ENCODE data around the gene ERRFI1.
"Not testable (repeated sequence)": the region's sequence is repeated elsewhere in the genome, so short reads cannot be mapped to it uniquely, and the experiment has no call there.

ERRFI1 gene

GRCh38 chr1:7985851-7986612, 40.1 kb downstream of the ERRFI1 start:
- H3K9me3 Mint-ChIP-seq (ENCODE audit: low read depth), result no peaks in the 10 kb centered on the region
- H3K27ac Mint-ChIP-seq, result peak overlapping the region; percentile 64
- H3K4me3 Mint-ChIP-seq, result no peak overlapping the region
- H3K4me1 Mint-ChIP-seq (ENCODE audit: low read depth), result peaks cover 7% of the 10 kb centered on the region
- H3K36me3 Mint-ChIP-seq, result peaks cover 12% of the 10 kb centered on the region
- H3K27me3 Mint-ChIP-seq, result no peaks in the 10 kb centered on the region

DNA sequence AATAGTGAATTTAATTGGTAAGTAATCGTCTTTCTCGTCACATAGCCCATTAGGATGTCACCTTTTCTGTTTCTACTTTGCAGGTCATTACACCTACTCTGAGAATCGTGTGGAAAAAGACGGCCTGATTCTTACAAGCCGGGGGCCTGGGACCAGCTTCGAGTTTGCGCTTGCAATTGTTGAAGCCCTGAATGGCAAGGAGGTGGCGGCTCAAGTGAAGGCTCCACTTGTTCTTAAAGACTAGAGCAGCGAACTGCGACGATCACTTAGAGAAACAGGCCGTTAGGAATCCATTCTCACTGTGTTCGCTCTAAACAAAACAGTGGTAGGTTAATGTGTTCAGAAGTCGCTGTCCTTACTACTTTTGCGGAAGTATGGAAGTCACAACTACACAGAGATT, 41.3 kb downstream of the ERRFI1 start:
- H3K36me3 Mint-ChIP-seq, result peaks cover 6% of the 10 kb centered on the region
- no peak overlapping the region for H3K4me3 Mint-ChIP-seq
- no peaks in the 10 kb centered on the region for H3K9me3 Mint-ChIP-seq (ENCODE audit: low read depth)
- H3K27me3 Mint-ChIP-seq, result no peaks in the 10 kb centered on the region
- no peak overlapping the region for H3K27ac Mint-ChIP-seq
- peaks cover 7% of the 10 kb centered on the region for H3K4me1 Mint-ChIP-seq (ENCODE audit: low read depth)

GRCh38 chr1:7983086-7983778, 42.9 kb downstream of the ERRFI1 start:
- peaks cover 5% of the 10 kb centered on the region for H3K36me3 Mint-ChIP-seq
- no peak overlapping the region for H3K27ac Mint-ChIP-seq
- no peaks in the 10 kb centered on the region for H3K27me3 Mint-ChIP-seq
- no peak overlapping the region for H3K4me3 Mint-ChIP-seq
- H3K4me1 Mint-ChIP-seq (ENCODE audit: low read depth), result peaks cover 7% of the 10 kb centered on the region
- no peaks in the 10 kb centered on the region for H3K9me3 Mint-ChIP-seq (ENCODE audit: low read depth)

DNA sequence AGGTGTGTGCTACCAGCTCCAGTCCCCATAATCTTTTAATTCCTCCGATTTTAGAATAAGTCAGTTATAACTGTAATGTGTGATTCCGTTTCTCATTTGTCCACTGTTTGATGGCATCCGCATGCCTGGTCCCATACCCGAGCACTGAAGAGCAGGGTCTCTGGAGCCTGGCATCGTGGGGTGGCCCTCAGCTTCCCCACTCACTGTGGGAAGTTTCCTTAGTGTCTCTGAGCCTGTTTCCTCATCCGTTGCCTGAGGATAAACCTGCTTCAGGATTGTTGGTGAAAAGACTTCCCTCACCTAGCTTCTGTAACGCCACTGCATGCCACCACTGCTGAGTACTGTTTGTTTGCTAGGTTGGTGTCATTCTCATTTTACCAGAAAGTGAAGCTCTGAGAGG, 45.1 kb downstream of the ERRFI1 start:
- Mint-ChIP-seq H3K27ac (peak overlapping the region; percentile 73), H3K4me3 (no peak overlapping the region), H3K36me3 (peaks cover 2% of the 10 kb centered on the region), H3K9me3 (ENCODE audit: low read depth) (no peaks in the 10 kb centered on the region), H3K27me3 (no peaks in the 10 kb centered on the region), H3K4me1 (ENCODE audit: low read depth) (peaks cover 13% of the 10 kb centered on the region)

DNA sequence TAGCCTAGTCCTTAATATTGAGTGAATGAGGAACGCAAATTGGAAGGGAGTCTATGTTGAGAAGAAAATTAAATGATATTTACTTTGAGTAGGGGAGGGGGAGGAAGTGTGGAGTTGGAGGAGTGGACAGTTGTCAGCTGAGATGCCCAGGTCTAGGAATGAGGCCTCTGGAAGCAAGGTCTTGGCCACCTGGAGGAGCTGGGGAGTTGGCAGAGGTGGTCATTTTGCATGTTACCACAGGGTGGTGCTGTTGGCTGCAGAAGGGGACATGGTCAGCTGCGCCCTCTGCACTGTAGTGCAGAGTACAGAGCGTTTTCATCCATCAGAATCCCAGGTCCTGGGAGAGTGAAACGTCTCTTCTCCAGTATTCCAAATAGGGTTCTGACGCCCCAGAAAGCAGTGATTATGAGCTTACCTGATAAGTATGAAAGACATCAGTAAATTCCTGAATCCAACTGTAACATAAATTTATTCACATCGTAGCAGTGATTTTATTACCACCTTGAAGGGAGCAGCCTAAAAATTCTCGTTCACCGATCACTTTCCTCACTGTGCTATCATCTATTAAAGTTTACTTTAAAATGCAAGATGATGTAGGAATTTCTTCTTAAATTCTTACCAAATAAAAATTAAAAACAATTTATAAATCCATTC, 50.8 kb downstream of the ERRFI1 start:
- no peaks in the 10 kb centered on the region for H3K9me3 Mint-ChIP-seq (ENCODE audit: low read depth)
- H3K27ac Mint-ChIP-seq, result peak overlapping the region; percentile 59
- peaks cover 14% of the 10 kb centered on the region for H3K4me1 Mint-ChIP-seq (ENCODE audit: low read depth)
- no peaks in the 10 kb centered on the region for H3K27me3 Mint-ChIP-seq
- no peak overlapping the region for H3K4me3 Mint-ChIP-seq
- H3K36me3 Mint-ChIP-seq, result peaks cover 2% of the 10 kb centered on the region

- Mint-ChIP-seq H3K9me3 (ENCODE audit: low read depth) (no peaks in the 10 kb centered on the region), H3K4me3 (no peak overlapping the region), H3K27ac (peak overlapping the region; percentile 41), H3K36me3 (peaks cover 7% of the 10 kb centered on the region), H3K27me3 (no peaks in the 10 kb centered on the region), H3K4me1 (ENCODE audit: low read depth) (peaks cover 17% of the 10 kb centered on the region)
Measured at GRCh38 chr1:7973086-7973485, 53.0 kb downstream of the ERRFI1 start.

DNA sequence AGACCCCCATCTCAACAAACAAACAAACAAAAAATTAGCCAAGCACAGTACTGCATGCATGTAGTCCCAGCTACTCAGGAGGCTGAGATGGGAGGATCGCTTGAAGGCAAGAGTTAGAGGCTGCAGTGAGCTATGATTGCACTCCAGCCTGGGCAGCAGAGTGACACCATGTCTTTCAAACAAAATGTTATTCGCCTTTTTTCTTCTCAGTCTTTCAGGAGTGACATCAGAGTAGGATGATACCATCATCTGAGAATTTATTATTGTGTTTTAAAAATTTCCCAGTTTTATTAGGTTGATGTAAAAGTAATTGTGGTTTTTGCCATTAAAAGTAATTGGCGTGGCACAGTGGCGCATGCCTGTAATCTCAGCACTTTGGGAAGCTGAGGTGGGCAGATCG, 53.8 kb downstream of the ERRFI1 start:
- no peak overlapping the region for H3K27ac Mint-ChIP-seq
- no peaks in the 10 kb centered on the region for H3K27me3 Mint-ChIP-seq
- H3K4me1 Mint-ChIP-seq (ENCODE audit: low read depth), result peaks cover 19% of the 10 kb centered on the region
- no peak overlapping the region for H3K4me3 Mint-ChIP-seq
- no peaks in the 10 kb centered on the region for H3K9me3 Mint-ChIP-seq (ENCODE audit: low read depth)
- H3K36me3 Mint-ChIP-seq, result peaks cover 7% of the 10 kb centered on the region

GRCh38 chr1:7971024-7971423, 55.1 kb downstream of the ERRFI1 start:
- Mint-ChIP-seq H3K9me3 (ENCODE audit: low read depth) (no peaks in the 10 kb centered on the region), H3K36me3 (peaks cover 7% of the 10 kb centered on the region), H3K4me1 (ENCODE audit: low read depth) (peaks cover 26% of the 10 kb centered on the region), H3K27me3 (no peaks in the 10 kb centered on the region), H3K4me3 (no peak overlapping the region), H3K27ac (no peak overlapping the region)

DNA sequence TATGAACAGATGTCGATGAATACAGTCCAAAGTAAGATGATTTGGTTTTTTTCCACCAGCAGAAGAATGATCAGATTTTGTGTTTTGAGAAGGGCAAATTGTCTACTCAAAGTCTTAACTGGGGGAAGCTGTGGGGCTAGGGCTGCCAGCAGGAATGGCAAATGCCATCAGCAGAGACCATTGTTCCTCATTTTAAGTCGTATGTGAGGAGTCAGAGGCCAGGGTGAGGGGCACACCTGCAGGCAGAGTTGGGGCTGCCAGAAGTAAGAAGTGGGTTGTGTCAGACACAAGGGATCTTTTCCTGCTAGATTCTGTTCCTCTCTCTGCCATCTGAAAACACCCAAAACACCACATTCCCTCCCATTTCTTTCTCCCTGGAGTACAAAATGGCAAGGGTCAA, 55.9 kb downstream of the ERRFI1 start:
- H3K27me3 Mint-ChIP-seq, result no peaks in the 10 kb centered on the region
- no peaks in the 10 kb centered on the region for H3K9me3 Mint-ChIP-seq (ENCODE audit: low read depth)
- peaks cover 32% of the 10 kb centered on the region for H3K4me1 Mint-ChIP-seq (ENCODE audit: low read depth)
- H3K36me3 Mint-ChIP-seq, result peaks cover 9% of the 10 kb centered on the region
- no peak overlapping the region for H3K4me3 Mint-ChIP-seq
- H3K27ac Mint-ChIP-seq, result peak overlapping the region; percentile 34

DNA sequence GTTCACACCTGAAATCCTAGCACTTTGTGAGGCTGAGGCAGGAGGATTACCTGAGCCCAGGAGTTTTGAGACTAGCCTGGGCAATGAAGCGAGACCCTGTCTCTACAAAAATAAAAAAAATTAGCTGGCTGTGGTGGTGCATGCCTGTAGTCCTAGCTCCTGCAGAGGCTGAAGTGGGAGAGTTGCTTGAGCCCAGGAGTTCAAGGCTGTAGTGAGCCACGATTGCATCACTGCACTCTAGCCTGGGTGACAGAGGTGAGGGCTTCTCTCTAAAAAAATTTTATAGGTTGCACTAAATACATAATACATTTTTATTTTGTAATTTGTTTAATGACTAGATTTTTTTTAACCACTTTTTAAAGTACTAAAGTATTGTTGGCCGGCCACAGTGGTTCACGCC, 58.5 kb downstream of the ERRFI1 start:
- Mint-ChIP-seq H3K9me3 (ENCODE audit: low read depth) (no peaks in the 10 kb centered on the region), H3K36me3 (peaks cover 17% of the 10 kb centered on the region), H3K27ac (peak overlapping the region; percentile 25), H3K4me1 (ENCODE audit: low read depth) (peaks cover 51% of the 10 kb centered on the region), H3K27me3 (no peaks in the 10 kb centered on the region), H3K4me3 (no peak overlapping the region)

GRCh38 chr1:7967196-7967595, 58.9 kb downstream of the ERRFI1 start:
- Mint-ChIP-seq H3K27ac (peak overlapping the region; percentile 25), H3K27me3 (no peaks in the 10 kb centered on the region), H3K9me3 (ENCODE audit: low read depth) (no peaks in the 10 kb centered on the region), H3K36me3 (peaks cover 19% of the 10 kb centered on the region), H3K4me3 (peak overlapping the region; percentile 33), H3K4me1 (ENCODE audit: low read depth) (peaks cover 56% of the 10 kb centered on the region)

GRCh38 chr1:7964476-7964875, 61.6 kb downstream of the ERRFI1 start:
- peaks cover 67% of the 10 kb centered on the region for H3K4me1 Mint-ChIP-seq (ENCODE audit: low read depth)
- H3K4me3 Mint-ChIP-seq, result peak overlapping the region; percentile 98
- peaks cover 21% of the 10 kb centered on the region for H3K36me3 Mint-ChIP-seq
- H3K27ac Mint-ChIP-seq, result peak overlapping the region; percentile 82
- no peaks in the 10 kb centered on the region for H3K27me3 Mint-ChIP-seq
- H3K9me3 Mint-ChIP-seq (ENCODE audit: low read depth), result no peaks in the 10 kb centered on the region

DNA sequence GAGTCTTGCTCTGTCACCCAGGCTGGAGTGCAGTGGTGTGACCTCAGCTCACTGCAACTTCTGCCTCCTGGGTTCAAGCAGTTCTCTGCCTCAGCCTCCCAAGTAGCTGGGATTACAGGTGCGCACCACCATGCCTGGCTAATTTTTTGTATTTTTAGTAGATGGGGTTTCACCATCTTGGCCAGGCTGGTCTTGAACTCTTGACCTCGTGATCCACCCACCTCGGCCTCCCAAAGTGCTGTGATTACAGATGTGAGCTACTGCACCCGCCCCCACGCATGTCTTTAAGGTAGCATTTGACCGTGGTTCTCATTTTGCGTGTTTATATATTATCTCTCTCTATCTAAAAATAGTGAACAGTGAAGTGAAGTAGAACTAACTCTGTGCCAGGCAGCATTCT, 62.3 kb downstream of the ERRFI1 start:
- Mint-ChIP-seq H3K36me3 (peaks cover 17% of the 10 kb centered on the region), H3K4me1 (ENCODE audit: low read depth) (peaks cover 71% of the 10 kb centered on the region), H3K4me3 (peak overlapping the region; percentile 98), H3K27ac (peak overlapping the region; percentile 82)
- not testable (repeated sequence) for H3K9me3 Mint-ChIP-seq (ENCODE audit: low read depth); H3K27me3 Mint-ChIP-seq

- Mint-ChIP-seq H3K27ac (peak overlapping the region; percentile 82), H3K4me3 (peak overlapping the region; percentile 98), H3K4me1 (ENCODE audit: low read depth) (peaks cover 68% of the 10 kb centered on the region), H3K36me3 (peaks cover 16% of the 10 kb centered on the region)
- not testable (repeated sequence) for H3K9me3 Mint-ChIP-seq (ENCODE audit: low read depth); H3K27me3 Mint-ChIP-seq
Measured at GRCh38 chr1:7963378-7963730, 62.8 kb downstream of the ERRFI1 start.

GRCh38 chr1:7962636-7963377, 63.3 kb downstream of the ERRFI1 start:
- peak overlapping the region; percentile 99 for H3K27ac Mint-ChIP-seq
- peak overlapping the region; percentile 98 for H3K4me3 Mint-ChIP-seq
- H3K9me3 Mint-ChIP-seq (ENCODE audit: low read depth), result no peaks in the 10 kb centered on the region
- peaks cover 68% of the 10 kb centered on the region for H3K4me1 Mint-ChIP-seq (ENCODE audit: low read depth)
- H3K36me3 Mint-ChIP-seq, result peaks cover 16% of the 10 kb centered on the region
- H3K27me3 Mint-ChIP-seq, result no peaks in the 10 kb centered on the region
